Subcutaneous adipose tissue (tissue), 4 donors: ENCODE measurements around the gene FAM83C. TPM values are rescaled to one million over a fixed set of nuclear protein-coding genes. Genes with fewer than 3 reads are reported as not detected.

ENCODE experiments used
- total RNA-seq, 4 donors: library from RNA; depleted of rRNA; stranded (reverse); fragments of >200 nt; gene quantifications; one replicate each; pipeline ENCODE4 v1.1.0, GENCODE V29; 2016
- TF ChIP-seq, protein P1 (sequence below): fragments of 450-650 bp; IDR thresholded peaks from one replicate; pipeline ENCODE4 v1.5.1; 2016; ENCODE audit warnings: low read depth, mild to moderate bottlenecking, control low read depth, antibody characterized with exemption, moderate library complexity

Gene FAM83C
- total RNA-seq, 4 donors from 2014 or later, result not detected

DNA sequence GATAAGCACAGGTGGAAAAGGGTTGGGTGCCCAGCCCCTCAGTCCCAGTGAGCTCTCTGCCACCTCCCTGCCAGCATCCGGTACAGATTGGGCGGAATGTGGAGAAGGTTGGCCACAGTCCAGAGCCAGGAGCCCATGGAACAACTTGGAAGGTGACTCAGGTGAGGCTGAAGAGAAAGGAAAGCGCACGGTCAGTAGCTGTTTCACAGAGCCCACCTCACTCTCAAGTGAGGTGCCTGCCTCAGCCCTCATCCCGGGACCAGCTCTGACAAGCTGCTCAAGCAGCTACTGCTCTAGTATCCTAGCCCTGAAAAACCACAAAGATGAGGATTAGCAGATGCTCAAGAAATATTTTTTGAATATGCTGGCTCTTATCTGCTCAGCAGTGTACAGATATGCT, 13.2 kb downstream of the FAM83C start:
- TF ChIP-seq, protein P1, sequence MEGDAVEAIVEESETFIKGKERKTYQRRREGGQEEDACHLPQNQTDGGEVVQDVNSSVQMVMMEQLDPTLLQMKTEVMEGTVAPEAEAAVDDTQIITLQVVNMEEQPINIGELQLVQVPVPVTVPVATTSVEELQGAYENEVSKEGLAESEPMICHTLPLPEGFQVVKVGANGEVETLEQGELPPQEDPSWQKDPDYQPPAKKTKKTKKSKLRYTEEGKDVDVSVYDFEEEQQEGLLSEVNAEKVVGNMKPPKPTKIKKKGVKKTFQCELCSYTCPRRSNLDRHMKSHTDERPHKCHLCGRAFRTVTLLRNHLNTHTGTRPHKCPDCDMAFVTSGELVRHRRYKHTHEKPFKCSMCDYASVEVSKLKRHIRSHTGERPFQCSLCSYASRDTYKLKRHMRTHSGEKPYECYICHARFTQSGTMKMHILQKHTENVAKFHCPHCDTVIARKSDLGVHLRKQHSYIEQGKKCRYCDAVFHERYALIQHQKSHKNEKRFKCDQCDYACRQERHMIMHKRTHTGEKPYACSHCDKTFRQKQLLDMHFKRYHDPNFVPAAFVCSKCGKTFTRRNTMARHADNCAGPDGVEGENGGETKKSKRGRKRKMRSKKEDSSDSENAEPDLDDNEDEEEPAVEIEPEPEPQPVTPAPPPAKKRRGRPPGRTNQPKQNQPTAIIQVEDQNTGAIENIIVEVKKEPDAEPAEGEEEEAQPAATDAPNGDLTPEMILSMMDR, result no peak

DNA sequence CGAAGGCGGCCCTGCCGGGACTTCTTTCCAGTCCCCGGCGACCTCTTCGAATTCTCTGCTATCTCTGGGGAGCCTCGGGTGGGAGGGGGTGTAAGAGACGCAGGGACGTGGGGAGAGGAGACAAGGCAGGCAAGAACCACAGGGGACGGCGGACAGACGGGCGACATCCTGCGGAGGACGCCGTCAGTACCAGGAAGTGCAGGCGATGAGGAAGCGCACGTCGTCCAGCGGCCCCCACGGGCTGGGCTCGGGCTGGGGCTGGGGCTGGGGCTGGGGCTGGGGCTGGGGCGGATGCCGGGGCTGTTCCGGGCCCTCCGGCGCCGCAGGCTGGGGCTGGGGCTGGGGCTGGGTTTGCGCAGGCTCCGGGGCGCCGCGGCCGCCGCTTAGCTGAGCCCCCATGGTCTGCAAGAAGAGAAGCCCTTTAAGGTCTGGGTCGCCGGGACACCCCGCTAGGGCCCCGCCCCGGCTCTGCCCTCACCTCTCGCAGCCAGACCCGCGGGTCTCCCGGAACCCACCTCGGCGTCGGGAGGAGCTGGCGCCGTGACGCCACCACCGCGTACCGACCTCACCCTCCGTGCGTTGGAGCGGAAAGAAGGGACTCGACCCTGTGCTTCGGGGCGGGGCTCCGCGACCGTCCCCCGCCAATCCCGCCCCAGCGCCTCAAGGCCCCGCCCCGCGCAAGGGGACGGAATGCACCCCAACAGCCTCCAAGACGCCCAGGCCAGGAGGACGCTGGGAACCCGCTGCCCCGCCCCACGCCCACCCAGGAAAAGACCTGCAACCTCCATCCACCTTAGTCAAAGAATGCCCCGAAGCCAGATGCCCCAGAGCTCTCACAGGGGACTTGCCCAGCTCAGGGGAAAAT, 14.5 kb downstream of the FAM83C start, which contains the start of gene MMP24OS:
Gene MMP24OS, minus strand, starts transcription at position 592 of the 865 bp plus-strand sequence. Its CDS starts 193 bp downstream, at position 399.
- TF ChIP-seq, protein P1, result no peak

DNA sequence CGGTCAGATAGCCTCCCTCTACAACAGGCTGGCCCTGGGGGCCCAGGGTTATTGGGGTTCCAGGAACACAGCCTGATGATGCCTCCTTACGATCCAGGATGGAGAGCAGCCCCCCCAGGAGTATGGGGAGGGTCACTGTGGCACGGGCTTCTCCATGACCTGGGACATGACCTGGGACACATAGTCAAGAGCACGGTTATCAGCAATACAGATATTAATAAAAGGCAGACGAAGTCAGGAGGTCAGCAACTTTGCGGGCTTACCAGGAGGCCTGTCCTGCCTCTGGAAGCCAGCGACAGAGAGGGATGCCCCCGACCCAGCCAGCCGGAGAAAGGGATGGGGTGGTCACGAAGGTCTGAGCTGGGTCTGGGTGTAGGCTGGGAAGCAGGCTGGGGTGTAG, 15.1 kb downstream of the FAM83C start:
- TF ChIP-seq, protein P1, result no peak

DNA sequence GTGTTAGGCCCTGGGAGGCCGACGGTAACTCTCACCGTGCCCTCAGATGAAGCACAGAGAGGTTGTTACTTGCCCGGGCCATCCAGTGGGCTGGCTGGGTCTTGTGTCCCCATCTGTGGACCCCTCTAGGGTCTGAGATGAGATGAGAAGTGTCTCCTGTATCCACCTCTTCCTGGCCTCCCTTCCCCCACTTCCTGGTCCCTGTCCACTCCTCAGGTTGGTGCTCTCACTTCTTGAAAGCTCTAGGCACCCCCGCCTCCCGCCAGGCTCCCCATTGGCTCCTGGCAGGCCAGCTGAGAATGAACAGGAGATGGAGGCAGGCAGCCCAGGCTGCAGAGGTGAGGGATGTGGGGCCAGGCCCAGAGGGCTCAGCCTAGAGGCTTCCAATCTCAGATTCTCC, 15.8 kb downstream of the FAM83C start:
- TF ChIP-seq, protein P1, result no peak

DNA sequence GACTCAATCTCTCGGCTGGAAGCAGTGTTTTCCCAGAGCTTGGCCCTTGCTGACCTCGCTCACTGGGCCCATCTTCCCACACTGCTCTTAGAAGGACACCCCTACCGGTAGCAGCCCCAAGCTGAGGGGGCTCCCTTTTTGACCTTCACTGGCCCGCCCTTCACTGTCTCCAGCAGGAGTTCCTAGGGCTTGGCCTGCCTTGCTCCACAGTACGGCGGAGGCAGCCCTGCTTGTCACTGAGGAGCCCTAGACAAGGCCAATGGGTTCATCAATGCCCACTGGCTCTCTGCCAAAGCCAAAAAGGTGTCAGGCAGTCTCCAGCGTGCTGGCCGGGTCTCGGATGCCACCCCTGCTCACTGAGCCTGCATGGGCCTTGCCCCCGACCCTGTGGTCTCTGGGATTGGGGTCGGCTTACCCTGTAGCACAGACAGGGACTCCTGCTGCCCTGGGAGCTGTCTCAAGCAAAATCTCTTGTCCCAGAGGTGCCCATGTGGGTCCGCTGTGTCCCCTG, 16.4 kb downstream of the FAM83C start:
- TF ChIP-seq, protein P1, result no peak

DNA sequence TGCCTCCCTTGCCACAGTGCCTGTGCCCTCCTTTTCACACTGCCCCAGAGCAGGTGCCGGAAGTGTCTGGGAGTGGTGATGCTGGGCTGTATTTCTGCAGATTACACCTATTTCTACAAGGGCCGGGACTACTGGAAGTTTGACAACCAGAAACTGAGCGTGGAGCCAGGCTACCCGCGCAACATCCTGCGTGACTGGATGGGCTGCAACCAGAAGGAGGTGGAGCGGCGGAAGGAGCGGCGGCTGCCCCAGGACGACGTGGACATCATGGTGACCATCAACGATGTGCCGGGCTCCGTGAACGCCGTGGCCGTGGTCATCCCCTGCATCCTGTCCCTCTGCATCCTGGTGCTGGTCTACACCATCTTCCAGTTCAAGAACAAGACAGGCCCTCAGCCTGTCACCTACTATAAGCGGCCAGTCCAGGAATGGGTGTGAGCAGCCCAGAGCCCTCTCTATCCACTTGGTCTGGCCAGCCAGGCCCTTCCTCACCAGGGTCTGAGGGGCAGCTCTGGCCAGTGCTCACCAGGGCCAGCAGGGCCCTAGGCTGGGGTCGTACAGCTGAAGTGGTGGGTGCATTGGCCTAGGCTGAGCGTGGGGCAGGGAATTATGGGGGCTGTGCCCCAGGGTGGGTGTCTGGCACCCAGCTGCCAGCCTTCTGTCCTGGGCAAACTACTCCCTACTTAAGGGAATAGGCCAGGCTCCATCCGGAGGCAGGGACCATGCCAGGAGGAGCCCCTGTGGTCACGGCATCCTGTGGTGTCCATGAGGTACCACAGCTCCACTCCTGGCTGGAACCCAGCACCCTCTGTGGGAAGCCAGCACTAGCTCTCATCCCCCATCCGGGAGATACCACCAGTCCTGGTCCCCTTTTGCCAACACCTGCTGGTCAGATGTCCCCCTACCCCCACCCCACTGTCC, 17.8 kb downstream of the FAM83C start:
- TF ChIP-seq, protein P1, result no peak
